DOHH2 (cell line): ENCODE measurements around the gene HCK.
A peak's percentile ranks its signal among the peaks of the same experiment; 100 is the strongest.

ENCODE experiments used
- H3F3A ChIP-seq: fragments of 200-600 bp; sonication (generic), shearing (Covaris generic); 2 replicates; pipeline ENCODE4 v1.6.0; 2016; ENCODE audit warnings: antibody characterized with exemption, mild to moderate bottlenecking; ENCODE audit not compliant: control insufficient read depth, insufficient read depth
- H3K27ac ChIP-seq: fragments of 200-600 bp; sonication (generic); 2 replicates; pipeline ENCODE4 v1.5.1; 2014; ENCODE audit warnings: low read depth, mild to moderate bottlenecking, low read length, moderate library complexity
- H3K27me3 ChIP-seq: fragments of 200-600 bp; sonication (generic); 2 replicates; pipeline ENCODE4 v1.6.1; 2014; ENCODE audit warnings: mild to moderate bottlenecking, low read length, mixed read lengths; ENCODE audit not compliant: control insufficient read depth
- H3K36me3 ChIP-seq: fragments of 200-600 bp; sonication (generic); 2 replicates; pipeline ENCODE4 v1.6.1; 2014; ENCODE audit warnings: mild to moderate bottlenecking, low read length, moderate library complexity, mixed read lengths; ENCODE audit not compliant: control insufficient read depth
- H3K4me1 ChIP-seq: fragments of 200-600 bp; sonication (generic); 2 replicates; pipeline ENCODE4 v1.6.1; 2014; ENCODE audit warnings: mild to moderate bottlenecking, low read length, mixed read lengths; ENCODE audit not compliant: control insufficient read depth
- H3K4me2 ChIP-seq: fragments of 200-600 bp; sonication (generic); 2 replicates; pipeline ENCODE4 v1.6.0; 2014; ENCODE audit warnings: mild to moderate bottlenecking, low read length, moderate library complexity
- H3K4me3 ChIP-seq: fragments of 200-600 bp; sonication (generic); 2 replicates; pipeline ENCODE4 v1.5.1; 2014; ENCODE audit warnings: mild to moderate bottlenecking, low read length, mixed read lengths
- H3K79me2 ChIP-seq: fragments of 200-600 bp; sonication (generic); 2 replicates; pipeline ENCODE4 v1.6.1; 2014; ENCODE audit warnings: mild to moderate bottlenecking, low read length, mixed read lengths; ENCODE audit not compliant: control insufficient read depth
- H3K9me2 ChIP-seq: fragments of 200-600 bp; sonication (generic); replicated peaks from 2 replicates; pipeline ENCODE4 v1.6.1; 2014; ENCODE audit warnings: mild to moderate bottlenecking, low read length, mixed read lengths; ENCODE audit not compliant: control insufficient read depth
- H3K9me3 ChIP-seq: fragments of 200-600 bp; sonication (generic); 2 replicates; pipeline ENCODE4 v1.6.1; 2014; ENCODE audit warnings: antibody characterized with exemption, low read length, mixed read lengths; ENCODE audit not compliant: control insufficient read depth, insufficient read depth
- H4K20me1 ChIP-seq: fragments of 200-600 bp; sonication (generic); 2 replicates; pipeline ENCODE4 v1.6.0; 2014; ENCODE audit warnings: low read depth, mild to moderate bottlenecking, antibody characterized with exemption, low read length, moderate library complexity; ENCODE audit not compliant: control insufficient read depth, insufficient read depth
- EZH2phosphoT487 ChIP-seq: fragments of 200-600 bp; sonication (generic); IDR thresholded peaks from 2 replicates; pipeline ENCODE4 v1.6.1; 2017; ENCODE audit warnings: borderline replicate concordance, mild to moderate bottlenecking, antibody characterized with exemption, low read length, moderate library complexity, mixed read lengths
- TF ChIP-seq, protein P1 (sequence below): fragments of 200-600 bp; sonication (generic); IDR thresholded peaks from one replicate; pipeline ENCODE4 v1.5.1; 2014; ENCODE audit warnings: antibody characterized with exemption, mild to moderate bottlenecking, low read depth, low read length; ENCODE audit not compliant: poor library complexity, severe bottlenecking

The HCK gene

GRCh38 chr20:32019563-32020463 is 32.2 kb upstream of the HCK start:
- Histone ChIP-seq H3K9me3 (no peaks in the 10 kb centered on the region), H3K27me3 (peaks cover 51% of the 10 kb centered on the region), H3K4me2 (peak overlapping the region; percentile 90), H3K4me3 (peak overlapping the region; percentile 49), H3K27ac (no peak overlapping the region), H3K36me3 (no peaks in the 10 kb centered on the region), H3K9me2 (no peaks in the 10 kb centered on the region), H3K79me2 (no peaks in the 10 kb centered on the region), H4K20me1 (no peaks in the 10 kb centered on the region), H3K4me1 (peaks cover 27% of the 10 kb centered on the region), H3F3A (peaks cover under 1% of the 10 kb centered on the region; the same call in 1 of the 2 replicates)
- TF ChIP-seq, protein P1, sequence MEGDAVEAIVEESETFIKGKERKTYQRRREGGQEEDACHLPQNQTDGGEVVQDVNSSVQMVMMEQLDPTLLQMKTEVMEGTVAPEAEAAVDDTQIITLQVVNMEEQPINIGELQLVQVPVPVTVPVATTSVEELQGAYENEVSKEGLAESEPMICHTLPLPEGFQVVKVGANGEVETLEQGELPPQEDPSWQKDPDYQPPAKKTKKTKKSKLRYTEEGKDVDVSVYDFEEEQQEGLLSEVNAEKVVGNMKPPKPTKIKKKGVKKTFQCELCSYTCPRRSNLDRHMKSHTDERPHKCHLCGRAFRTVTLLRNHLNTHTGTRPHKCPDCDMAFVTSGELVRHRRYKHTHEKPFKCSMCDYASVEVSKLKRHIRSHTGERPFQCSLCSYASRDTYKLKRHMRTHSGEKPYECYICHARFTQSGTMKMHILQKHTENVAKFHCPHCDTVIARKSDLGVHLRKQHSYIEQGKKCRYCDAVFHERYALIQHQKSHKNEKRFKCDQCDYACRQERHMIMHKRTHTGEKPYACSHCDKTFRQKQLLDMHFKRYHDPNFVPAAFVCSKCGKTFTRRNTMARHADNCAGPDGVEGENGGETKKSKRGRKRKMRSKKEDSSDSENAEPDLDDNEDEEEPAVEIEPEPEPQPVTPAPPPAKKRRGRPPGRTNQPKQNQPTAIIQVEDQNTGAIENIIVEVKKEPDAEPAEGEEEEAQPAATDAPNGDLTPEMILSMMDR = no peak
- TF ChIP-seq EZH2phosphoT487 = no peak

DNA sequence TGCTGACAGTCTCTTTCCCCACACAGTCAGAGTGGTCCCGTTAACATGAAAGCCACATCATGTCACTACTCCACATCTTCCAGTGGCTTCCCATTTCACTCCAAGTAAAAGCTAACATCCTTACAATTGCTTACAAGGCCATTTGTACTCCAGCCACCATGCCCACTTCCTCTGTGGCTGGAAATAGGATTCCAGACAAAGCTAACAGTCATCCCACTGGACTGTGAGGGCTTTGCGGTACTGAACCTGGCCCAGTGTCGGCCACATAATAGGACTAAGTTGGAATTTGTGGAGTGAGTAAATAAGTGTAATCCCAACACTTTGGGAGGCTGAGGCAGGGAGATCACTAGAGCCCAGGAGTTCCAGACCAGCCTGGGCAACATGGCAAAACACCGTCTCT is 31.0 kb upstream of the HCK start:
- TF ChIP-seq, protein P1 = no peak
- no peak for TF ChIP-seq EZH2phosphoT487
- peaks cover 50% of the 10 kb centered on the region for H3K27me3 ChIP-seq
- no peaks in the 10 kb centered on the region for H4K20me1 ChIP-seq
- H3K36me3 ChIP-seq = no peaks in the 10 kb centered on the region
- H3K9me3 ChIP-seq = no peaks in the 10 kb centered on the region
- peaks cover 34% of the 10 kb centered on the region for H3K4me1 ChIP-seq
- H3K4me3 ChIP-seq = no peak overlapping the region
- no peak overlapping the region for H3K4me2 ChIP-seq
- H3K9me2 ChIP-seq = no peaks in the 10 kb centered on the region
- H3K79me2 ChIP-seq = no peaks in the 10 kb centered on the region
- peaks cover 2% of the 10 kb centered on the region; the same call in 1 of the 2 replicates for H3F3A ChIP-seq
- H3K27ac ChIP-seq = no peak overlapping the region

DNA sequence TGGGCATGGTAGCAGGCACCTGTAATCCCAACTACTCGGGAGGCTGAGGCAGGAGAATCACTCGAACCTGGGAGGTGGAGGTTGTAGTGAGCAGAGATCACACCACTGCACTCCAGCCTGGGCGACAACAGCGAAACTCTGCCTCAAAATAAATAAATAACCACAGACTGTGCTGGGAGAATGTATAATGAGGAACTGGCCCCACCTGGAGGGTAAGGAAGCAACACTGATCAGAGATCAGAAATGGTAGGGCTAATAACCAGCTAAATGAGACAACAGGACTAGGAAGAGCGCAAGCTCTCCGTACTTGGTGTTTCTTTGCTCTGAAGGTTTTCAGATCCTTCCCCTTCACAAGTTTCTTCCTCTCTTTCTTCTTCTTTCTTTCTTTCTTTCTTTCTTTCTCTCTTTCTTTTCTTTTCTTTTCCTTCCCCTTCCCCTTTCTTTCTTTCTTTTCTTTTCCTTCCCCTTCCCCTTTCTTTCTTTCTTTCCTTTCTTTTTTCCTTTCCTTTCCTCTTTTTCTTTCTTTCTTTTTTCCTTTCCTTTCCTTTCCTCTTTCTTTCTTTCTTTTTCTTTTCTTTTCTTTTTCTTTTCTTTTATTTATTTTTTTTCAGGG is 27.3 kb upstream of the HCK start:
- Histone ChIP-seq H3K36me3 (no peaks in the 10 kb centered on the region), H3K79me2 (no peaks in the 10 kb centered on the region), H3K4me2 (no peak overlapping the region), H3K4me3 (no peak overlapping the region), H4K20me1 (no peaks in the 10 kb centered on the region), H3K27ac (no peak overlapping the region), H3K9me2 (no peaks in the 10 kb centered on the region), H3K27me3 (peaks cover 35% of the 10 kb centered on the region), H3K4me1 (peaks cover 17% of the 10 kb centered on the region), H3F3A (peaks cover 2% of the 10 kb centered on the region; the same call in 1 of the 2 replicates), H3K9me3 (no peaks in the 10 kb centered on the region)
- TF ChIP-seq, protein P1 = no peak
- no peak for TF ChIP-seq EZH2phosphoT487
